Measurements from ENCODE around the gene BCS1L.

- TF ChIP-seq, protein P1, sequence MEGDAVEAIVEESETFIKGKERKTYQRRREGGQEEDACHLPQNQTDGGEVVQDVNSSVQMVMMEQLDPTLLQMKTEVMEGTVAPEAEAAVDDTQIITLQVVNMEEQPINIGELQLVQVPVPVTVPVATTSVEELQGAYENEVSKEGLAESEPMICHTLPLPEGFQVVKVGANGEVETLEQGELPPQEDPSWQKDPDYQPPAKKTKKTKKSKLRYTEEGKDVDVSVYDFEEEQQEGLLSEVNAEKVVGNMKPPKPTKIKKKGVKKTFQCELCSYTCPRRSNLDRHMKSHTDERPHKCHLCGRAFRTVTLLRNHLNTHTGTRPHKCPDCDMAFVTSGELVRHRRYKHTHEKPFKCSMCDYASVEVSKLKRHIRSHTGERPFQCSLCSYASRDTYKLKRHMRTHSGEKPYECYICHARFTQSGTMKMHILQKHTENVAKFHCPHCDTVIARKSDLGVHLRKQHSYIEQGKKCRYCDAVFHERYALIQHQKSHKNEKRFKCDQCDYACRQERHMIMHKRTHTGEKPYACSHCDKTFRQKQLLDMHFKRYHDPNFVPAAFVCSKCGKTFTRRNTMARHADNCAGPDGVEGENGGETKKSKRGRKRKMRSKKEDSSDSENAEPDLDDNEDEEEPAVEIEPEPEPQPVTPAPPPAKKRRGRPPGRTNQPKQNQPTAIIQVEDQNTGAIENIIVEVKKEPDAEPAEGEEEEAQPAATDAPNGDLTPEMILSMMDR (conservative IDR thresholded peaks at IDR 0.05): no peak
- no peak for TF ChIP-seq EZH2 (IDR thresholded peaks at IDR 0.05; ENCODE audit: low read depth)
Measured at GRCh38 chr2:218622606-218623365, 36.7 kb upstream of the BCS1L start.
